GM23248 (cell line): ENCODE results near the gene GINS2.

Experiments used
- EZH2 ChIP-seq: fragments of 200-600 bp; sonication (generic); IDR thresholded peaks from 2 replicates; pipeline ENCODE4 v1.6.1; 2018; ENCODE audit warnings: antibody characterized with exemption, mild to moderate bottlenecking; ENCODE audit not compliant: insufficient read depth, poor library complexity, severe bottlenecking
- EZH2phosphoT487 ChIP-seq: fragments of 200-600 bp; sonication (generic); IDR thresholded peaks from 2 replicates; pipeline ENCODE4 v1.6.1; 2018; ENCODE audit warnings: antibody characterized with exemption, moderate library complexity, mild to moderate bottlenecking, low read depth; ENCODE audit not compliant: insufficient read depth

- no peak for TF ChIP-seq EZH2
- no peak for TF ChIP-seq EZH2phosphoT487
Observed at GRCh38 chr16:85640254-85640558, 48.5 kb downstream of the GINS2 start.
